ENCODE data around the gene BBS2.

Gene BBS2

GRCh38 chr16:56491657-56492261 lies 28.1 kb downstream of the BBS2 start:
- no peak for TF ChIP-seq TAF1 (IDR thresholded peaks at IDR 0.05; ENCODE audit: borderline replicate concordance, insufficient read depth, low read length)

- TF ChIP-seq REST (IDR thresholded peaks at IDR 0.05; ENCODE audit: insufficient read depth in 1 of 2, low read depth in 2 of 2, low read length in 2 of 2) (no peak), FOXP2 (optimal IDR thresholded peaks at IDR 0.05; ENCODE audit: borderline replicate concordance, extremely low read depth, extremely low read length, insufficient read depth) (no peak), TAF1 (IDR thresholded peaks at IDR 0.05; ENCODE audit: borderline replicate concordance, insufficient read depth, low read length) (no peak), POLR2AphosphoS5 (IDR thresholded peaks at IDR 0.05; ENCODE audit: low read depth, low read length) (no peak), SIN3A (IDR thresholded peaks at IDR 0.05; ENCODE audit: borderline replicate concordance, insufficient read depth, low read length) (no peak)
Observed at GRCh38 chr16:56488035-56488434, 31.8 kb downstream of the BBS2 start.

- TF ChIP-seq POLR2AphosphoS5 (IDR thresholded peaks at IDR 0.05; ENCODE audit: low read depth, low read length), result no peak
- no peak for TF ChIP-seq TAF1 (IDR thresholded peaks at IDR 0.05; ENCODE audit: borderline replicate concordance, insufficient read depth, low read length)
- no peak for TF ChIP-seq FOXP2 (optimal IDR thresholded peaks at IDR 0.05; ENCODE audit: borderline replicate concordance, extremely low read depth, extremely low read length, insufficient read depth)
- TF ChIP-seq REST (IDR thresholded peaks at IDR 0.05; ENCODE audit: insufficient read depth in 1 of 2, low read depth in 2 of 2, low read length in 2 of 2), result no peak
- no peak for TF ChIP-seq SIN3A (IDR thresholded peaks at IDR 0.05; ENCODE audit: borderline replicate concordance, insufficient read depth, low read length)
Observed at GRCh38 chr16:56483394-56483793, 36.4 kb downstream of the BBS2 start.

GRCh38 chr16:56482683-56483236 lies 37.1 kb downstream of the BBS2 start:
- no peak for TF ChIP-seq SIN3A (IDR thresholded peaks at IDR 0.05; ENCODE audit: borderline replicate concordance, insufficient read depth, low read length)
- TF ChIP-seq REST (IDR thresholded peaks at IDR 0.05; ENCODE audit: insufficient read depth in 1 of 2, low read depth in 2 of 2, low read length in 2 of 2), result no peak
- no peak for TF ChIP-seq POLR2AphosphoS5 (IDR thresholded peaks at IDR 0.05; ENCODE audit: low read depth, low read length)
- TF ChIP-seq FOXP2 (optimal IDR thresholded peaks at IDR 0.05; ENCODE audit: borderline replicate concordance, extremely low read depth, extremely low read length, insufficient read depth), result no peak
- no peak for TF ChIP-seq TAF1 (IDR thresholded peaks at IDR 0.05; ENCODE audit: borderline replicate concordance, insufficient read depth, low read length)

- no peak for TF ChIP-seq TAF1 (IDR thresholded peaks at IDR 0.05; ENCODE audit: borderline replicate concordance, insufficient read depth, low read length)
- no peak for TF ChIP-seq FOXP2 (optimal IDR thresholded peaks at IDR 0.05; ENCODE audit: borderline replicate concordance, extremely low read depth, extremely low read length, insufficient read depth)
- TF ChIP-seq POLR2AphosphoS5 (IDR thresholded peaks at IDR 0.05; ENCODE audit: low read depth, low read length), result no peak
- no peak for TF ChIP-seq REST (IDR thresholded peaks at IDR 0.05; ENCODE audit: insufficient read depth in 1 of 2, low read depth in 2 of 2, low read length in 2 of 2)
- no peak for TF ChIP-seq SIN3A (IDR thresholded peaks at IDR 0.05; ENCODE audit: borderline replicate concordance, insufficient read depth, low read length)
Observed at GRCh38 chr16:56481468-56482122, 38.2 kb downstream of the BBS2 start.
